Activated CD8-positive, alpha-beta T cell treated with anti-CD3 and anti-CD28 coated beads for 36 hours (primary cell): Measurements from ENCODE around the gene HNRNPK. TPM values are rescaled to one million over a fixed set of nuclear protein-coding genes. Genes with fewer than 3 reads are reported as not detected.

ENCODE experiments used
- ATAC-seq: fragments of 200-7000 bp; cut with Tn5 transposase; one replicate; pipeline ENCODE4 v1.10.0; 2021; ENCODE audit warnings: mild to moderate bottlenecking, moderate library complexity
- CTCF ChIA-PET: fragments of 350-600 bp; sonication (Branson Sonifier 250); formaldehyde crosslinking; loops from one replicate; lab custom pipeline; 2021; ENCODE audit warnings: antibody characterized with exemption; lab: Charles Lee
- POLR2A ChIA-PET: fragments of 350-600 bp; sonication (Branson Sonifier 250); formaldehyde crosslinking; loops from one replicate; lab custom pipeline; 2021; ENCODE audit warnings: antibody characterized with exemption; lab: Charles Lee
- DNase-seq: peaks from one replicate; pipeline ENCODE4 v3.0.0-alpha.2; 2020
- H3K27ac Mint-ChIP-seq: one replicate; pipeline ENCODE4 v1.8.0; 2021; ENCODE audit warnings: mild to moderate bottlenecking, mixed read lengths
- H3K27me3 Mint-ChIP-seq: one replicate; pipeline ENCODE4 v1.8.0; 2021; ENCODE audit warnings: mixed read lengths
- H3K36me3 Mint-ChIP-seq: one replicate; pipeline ENCODE4 v1.8.0; 2021; ENCODE audit warnings: low read depth, mixed read lengths
- H3K4me1 Mint-ChIP-seq: one replicate; pipeline ENCODE4 v1.8.0; 2021; ENCODE audit warnings: low read depth, mixed read lengths
- H3K4me3 Mint-ChIP-seq: one replicate; pipeline ENCODE4 v1.8.0; 2021; ENCODE audit warnings: mild to moderate bottlenecking, moderate library complexity, mixed read lengths
- H3K9me3 Mint-ChIP-seq: one replicate; pipeline ENCODE4 v1.8.0; 2021; ENCODE audit warnings: mixed read lengths
- CTCF ChIP-seq: fragments of 200-600 bp; IDR thresholded peaks from one replicate; pipeline ENCODE4 v1.8.0; 2022; ENCODE audit warnings: antibody characterized with exemption, mild to moderate bottlenecking
- intact Hi-C: fragments of 100-400 bp; cut with micrococcal nuclease; formaldehyde crosslinking; loops from one replicate; pipeline ENCODE4 v1.10.0; 2022
- total RNA-seq, 2 experiments: library from RNA; stranded (reverse); gene quantifications; one replicate each; pipeline ENCODE4 v1.2.3, GENCODE V29; 2021

Gene HNRNPK
- total RNA-seq, 2 experiments from 2014 or later, result 761 to 773 TPM

- POLR2A ChIA-PET, result no interaction called here
- Mint-ChIP-seq H3K27me3 (no peaks in the 10 kb centered on the region), H3K36me3 (peaks cover 28% of the 10 kb centered on the region), H3K27ac (no peak overlapping the region), H3K4me3 (no peak overlapping the region), H3K9me3 (no peaks in the 10 kb centered on the region), H3K4me1 (peaks cover 11% of the 10 kb centered on the region)
- ATAC-seq, result no peak
- no peak for DNase-seq
- CTCF ChIA-PET, result interaction anchor here (1.0 kb wide), 1 partner anchor 258 kb away, joined by 3 read pairs; no protein-coding TSS in a partner anchor
- no peak for TF ChIP-seq CTCF
- intact Hi-C loops, result no loop called here
Observed at GRCh38 chr9:84002344-84002743, 22.3 kb upstream of the HNRNPK start.

- peaks cover 12% of the 10 kb centered on the region for H3K4me1 Mint-ChIP-seq
- H3K9me3 Mint-ChIP-seq, result no peaks in the 10 kb centered on the region
- ChIA-PET POLR2A (no interaction called here), CTCF (no interaction called here)
- H3K36me3 Mint-ChIP-seq, result peaks cover 28% of the 10 kb centered on the region
- no peak for DNase-seq
- no peaks in the 10 kb centered on the region for H3K27me3 Mint-ChIP-seq
- no peak overlapping the region for H3K27ac Mint-ChIP-seq
- H3K4me3 Mint-ChIP-seq, result no peak overlapping the region
- intact Hi-C loops, result no loop called here
- TF ChIP-seq CTCF, result no peak
- ATAC-seq, result no peak
Observed at GRCh38 chr9:84001621-84002020, 21.6 kb upstream of the HNRNPK start.

- POLR2A ChIA-PET, result no interaction called here
Observed at GRCh38 chr9:84000186-84000585, 20.2 kb upstream of the HNRNPK start.

GRCh38 chr9:83999141-83999918, 19.3 kb upstream of the HNRNPK start:
- H3K27ac Mint-ChIP-seq, result no peak overlapping the region
- no peaks in the 10 kb centered on the region for H3K27me3 Mint-ChIP-seq
- no peak for DNase-seq
- H3K9me3 Mint-ChIP-seq, result no peaks in the 10 kb centered on the region
- POLR2A ChIA-PET, result no interaction called here
- CTCF ChIA-PET, result no interaction called here
- H3K4me3 Mint-ChIP-seq, result no peak overlapping the region
- peaks cover 26% of the 10 kb centered on the region for H3K36me3 Mint-ChIP-seq
- ATAC-seq, result no peak
- no peak for TF ChIP-seq CTCF
- H3K4me1 Mint-ChIP-seq, result peaks cover 18% of the 10 kb centered on the region
- intact Hi-C loops, result no loop called here

More at GRCh38 chr9:84000186-84000585, 20.2 kb upstream of the HNRNPK start:
- Mint-ChIP-seq H3K27me3 (no peaks in the 10 kb centered on the region), H3K27ac (no peak overlapping the region), H3K36me3 (peaks cover 30% of the 10 kb centered on the region), H3K4me3 (no peak overlapping the region), H3K4me1 (peaks cover 18% of the 10 kb centered on the region), H3K9me3 (no peaks in the 10 kb centered on the region)
- ATAC-seq (no peak), DNase-seq (no peak)
- CTCF ChIA-PET, result no interaction called here
- no peak for TF ChIP-seq CTCF
- intact Hi-C loops, result no loop called here

- DNase-seq (no peak), ATAC-seq (no peak)
- Mint-ChIP-seq H3K36me3 (peaks cover 16% of the 10 kb centered on the region), H3K9me3 (no peaks in the 10 kb centered on the region), H3K4me1 (peaks cover 6% of the 10 kb centered on the region), H3K27me3 (no peaks in the 10 kb centered on the region), H3K27ac (no peak overlapping the region), H3K4me3 (no peak overlapping the region)
- CTCF ChIA-PET, result interaction anchor here (1.6 kb wide), 1 partner anchor 13 kb away, joined by 7 read pairs; no protein-coding TSS in a partner anchor
- POLR2A ChIA-PET, result interaction anchor here (0.8 kb wide), 1 partner anchor 15 kb away, joined by 3 read pairs; the partner anchor contains the start of gene RMI1
- no peak for TF ChIP-seq CTCF
- intact Hi-C loops, result no loop called here
Observed at GRCh38 chr9:83996126-83996525, 16.1 kb upstream of the HNRNPK start.
